Breast epithelium (tissue), 4 donors: Measurements from ENCODE around the gene PCDHGA6. TPM values are rescaled to one million over a fixed set of nuclear protein-coding genes. Genes with fewer than 3 reads are reported as not detected.
A peak's percentile ranks its signal among the peaks of the same experiment; 100 is the strongest.
"Not testable (repeated sequence)": the region's sequence is repeated elsewhere in the genome, so short reads cannot be mapped to it uniquely, and the experiment has no call there.

ENCODE experiments used
- DNase-seq, 2 donors: peaks; one replicate each; pipeline ENCODE4 v3.0.0-alpha.2; 2019; ENCODE audit warnings: low spot score in 2 of 2
- H3K27ac ChIP-seq, 2 donors: fragments of 200-600 bp; sonication (generic) in 1 of 2; one replicate each; pipeline ENCODE4 v1.5.1; 2016 to 2019; ENCODE audit warnings: mild to moderate bottlenecking in 1 of 2
- H3K27me3 ChIP-seq, 2 donors: fragments of 200-600 bp; sonication (generic) in 1 of 2; one replicate each; pipeline versions ENCODE4 v1.5.1 to v1.6.0; 2017 to 2019; ENCODE audit warnings: control low read depth in 1 of 2, mild to moderate bottlenecking in 1 of 2
- H3K36me3 ChIP-seq: fragments of 200-600 bp; one replicate; pipeline ENCODE4 v1.5.1; 2019
- H3K4me1 ChIP-seq, 2 donors: fragments of 200-600 bp; sonication (generic); one replicate each; pipeline ENCODE4 v1.5.1; 2016 to 2019; ENCODE audit warnings: control low read depth in 1 of 2
- H3K4me3 ChIP-seq, 3 donors: fragments of 200-600 bp; sonication (generic); 1 replicate in 2 of 3; 2 replicates in 1 of 3; pipeline ENCODE4 v1.5.1; 2016 to 2019; ENCODE audit warnings: mild to moderate bottlenecking in 3 of 3, moderate library complexity in 2 of 3
- H3K9me3 ChIP-seq, 2 donors: fragments of 200-600 bp; sonication (generic) in 1 of 2; one replicate each; pipeline ENCODE4 v1.5.1; 2016 to 2019; ENCODE audit warnings: control low read depth in 1 of 2
- CTCF ChIP-seq, 3 donors: fragments of 450-650 bp; IDR thresholded peaks; one replicate each; pipeline ENCODE4 v1.5.1; 2016 to 2017; ENCODE audit warnings: antibody characterized with exemption in 3 of 3, mild to moderate bottlenecking in 3 of 3, moderate library complexity in 3 of 3
- POLR2A ChIP-seq: fragments of 450-650 bp; IDR thresholded peaks from one replicate; pipeline ENCODE4 v1.6.1; 2016; ENCODE audit warnings: antibody characterized with exemption, mild to moderate bottlenecking, moderate library complexity
- POLR2AphosphoS5 ChIP-seq, 3 donors: sonication (generic); formaldehyde crosslinking; IDR thresholded peaks; one replicate each; pipeline ENCODE4 v1.6.1; 2017; ENCODE audit warnings: antibody characterized with exemption in 3 of 3
- intact Hi-C: fragments of 100-400 bp; cut with DNase I; formaldehyde crosslinking; loops from one replicate; pipeline ENCODE4 v1.15.1; 2023; ENCODE audit warnings: low total_unique reads
- total RNA-seq, 3 donors: library from RNA; depleted of rRNA; stranded (reverse); fragments of >200 nt; gene quantifications; one replicate each; pipeline ENCODE4 v1.1.0, GENCODE V29; 2016

The PCDHGA6 gene
- total RNA-seq, 3 donors from 2014 or later = 4.0 to 8.5 (median 8.3) TPM

- TF ChIP-seq POLR2A (no peak), CTCF (IDR thresholded peaks at IDR 0.05) (no peak)
- Histone ChIP-seq H3K27me3 (no peaks in the 10 kb centered on the region), H3K36me3 (no peaks in the 10 kb centered on the region), H3K27ac (no peak overlapping the region), H3K4me1 (no peaks in the 10 kb centered on the region), H3K4me3 (peak overlapping the region; percentile 27 to 57 (median 35)), H3K9me3 (peaks cover 79 to 100% of the 10 kb centered on the region in 2 donors)
- DNase-seq = no peak
- intact Hi-C loops = loop anchor here (5.0 kb wide), 1 partner anchor 124 kb away; no protein-coding TSS in a partner anchor
Measured at GRCh38 chr5:141403387-141403786, 29.7 kb downstream of the PCDHGA6 start.

GRCh38 chr5:141407790-141408505 is 34.3 kb downstream of the PCDHGA6 start, which contains the start of gene PCDHGB6:
Gene PCDHGB6, plus strand, starts transcription at chr5:141408021. Its CDS starts 182 bp downstream, at chr5:141408203.
- H3K27me3 ChIP-seq, H3K27ac ChIP-seq, intact Hi-C loops, DNase-seq, H3K36me3 ChIP-seq, H3K4me1 ChIP-seq: not testable (repeated sequence)
- peaks cover 79 to 100% of the 10 kb centered on the region in 2 donors for H3K9me3 ChIP-seq
- H3K4me3 ChIP-seq = peak within 1 kb of the TSS; percentile 20 to 58 (median 23)
- peak in 2 of 3 donors; percentile 20 to 29 for TF ChIP-seq CTCF (IDR thresholded peaks at IDR 0.05)

- no peak for DNase-seq
- H3K4me3 ChIP-seq = peak overlapping the region in 1 of 3 donors; percentile 3
- no peak overlapping the region for H3K27ac ChIP-seq
- no peak for TF ChIP-seq POLR2A
- no peak for TF ChIP-seq POLR2AphosphoS5 (IDR thresholded peaks at IDR 0.05)
- no peak for TF ChIP-seq CTCF (IDR thresholded peaks at IDR 0.05)
- no peaks in the 10 kb centered on the region for H3K36me3 ChIP-seq
- intact Hi-C loops = loop anchor here (1.0 kb wide), 1 partner anchor 9 kb away; no protein-coding TSS in a partner anchor
- peaks cover 79 to 100% of the 10 kb centered on the region in 2 donors for H3K9me3 ChIP-seq
- no peaks in the 10 kb centered on the region for H3K27me3 ChIP-seq
- H3K4me1 ChIP-seq = no peaks in the 10 kb centered on the region
Measured at GRCh38 chr5:141409598-141410306, 36.1 kb downstream of the PCDHGA6 start.

- no peak for DNase-seq
- Histone ChIP-seq H3K27me3 (no peaks in the 10 kb centered on the region), H3K9me3 (peaks cover 72 to 99% of the 10 kb centered on the region in 2 donors), H3K27ac (no peak overlapping the region), H3K4me1 (no peaks in the 10 kb centered on the region), H3K36me3 (no peaks in the 10 kb centered on the region), H3K4me3 (peak overlapping the region in 1 of 3 donors; percentile 18)
- TF ChIP-seq POLR2AphosphoS5 (IDR thresholded peaks at IDR 0.05) (no peak), CTCF (IDR thresholded peaks at IDR 0.05) (no peak), POLR2A (no peak)
- intact Hi-C loops = no loop called here
Measured at GRCh38 chr5:141411575-141411974, 37.9 kb downstream of the PCDHGA6 start.
